IMR-90 (cell line): ENCODE measurements around the gene RADIL. TPM values are rescaled to one million over a fixed set of nuclear protein-coding genes. Genes with fewer than 3 reads are reported as not detected.

Source experiments
- ATAC-seq: fragments of 200-7000 bp; cut with Tn5 transposase; 2 replicates; pipeline ENCODE4 v1.9.1; 2020; ENCODE audit warnings: low read depth, mild to moderate bottlenecking, moderate library complexity
- BruUV-seq: library from RNA; stranded (reverse); fragments of 400-500 nt; replicated peaks from 2 replicates; lab custom pipeline; 2021; lab: Mats Ljungman, UMichigan
- CTCF ChIA-PET: fragments of 300-600 bp; formaldehyde crosslinking; extraction: SDS; loops from one replicate; lab custom pipeline; 2021; ENCODE audit warnings: antibody characterized with exemption; lab: Yijun Ruan, JAX
- POLR2A ChIA-PET: fragments of 300-600 bp; sonication (Branson Sonifier 250); formaldehyde crosslinking; loops from one replicate; lab custom pipeline; 2022; ENCODE audit warnings: antibody characterized with exemption; ENCODE audit not compliant: unreplicated experiment; lab: Charles Lee
- DNase-seq: peaks from one replicate; pipeline ENCODE4 v3.0.0; 2013
- H2AFZ ChIP-seq: replicated peaks from 2 replicates; pipeline ENCODE3; 2013; ENCODE audit warnings: low read length, mild to moderate bottlenecking; ENCODE audit not compliant: poor library complexity
- H2AK5ac ChIP-seq: 2 replicates; pipeline ENCODE4 v1.6.1; 2013; ENCODE audit warnings: low read depth, low read length, inconsistent platforms
- H2AK9ac ChIP-seq: replicated peaks from 2 replicates; pipeline ENCODE3; 2013; ENCODE audit warnings: mild to moderate bottlenecking, low read depth, low read length, moderate library complexity; ENCODE audit not compliant: poor library complexity
- H2BK120ac ChIP-seq: 2 replicates; pipeline ENCODE4 v1.6.1; 2013; ENCODE audit warnings: low read depth, low read length, inconsistent platforms
- H2BK15ac ChIP-seq: 3 replicates; pipeline ENCODE4 v1.6.1; 2013; ENCODE audit warnings: low read depth, low read length, inconsistent platforms
- H2BK20ac ChIP-seq: 2 replicates; pipeline ENCODE4 v1.6.1; 2013; ENCODE audit warnings: low read depth, mild to moderate bottlenecking, inconsistent platforms, low read length, moderate library complexity
- H2BK5ac ChIP-seq: 2 replicates; pipeline ENCODE4 v1.6.1; 2013; ENCODE audit warnings: mild to moderate bottlenecking, low read depth, low read length, inconsistent platforms; ENCODE audit not compliant: poor library complexity, severe bottlenecking
- H3K14ac ChIP-seq: replicated peaks from 2 replicates; pipeline ENCODE4 v1.6.1; 2013; ENCODE audit warnings: low read depth, low read length, inconsistent platforms
- H3K18ac ChIP-seq: 2 replicates; pipeline ENCODE4 v1.6.1; 2013; ENCODE audit warnings: low read depth, low read length, control low read depth
- H3K23ac ChIP-seq: 2 replicates; pipeline ENCODE4 v1.6.1; 2013; ENCODE audit warnings: low read depth, low read length, inconsistent platforms
- H3K27ac ChIP-seq: 2 replicates; pipeline ENCODE4 v1.5.1; 2013; ENCODE audit warnings: mild to moderate bottlenecking, control low read depth, low read length; ENCODE audit not compliant: insufficient read depth
- H3K27me3 ChIP-seq: 2 replicates; pipeline ENCODE4 v1.6.1; 2013; ENCODE audit warnings: low read length; ENCODE audit not compliant: control insufficient read depth, insufficient read depth
- H3K36me3 ChIP-seq: 2 replicates; pipeline ENCODE4 v1.6.1; 2013; ENCODE audit warnings: low read length, mixed read lengths; ENCODE audit not compliant: control insufficient read depth, insufficient read depth
- H3K4ac ChIP-seq: 2 replicates; pipeline ENCODE4 v1.6.1; 2013; ENCODE audit warnings: low read depth, low read length, inconsistent platforms
- H3K4me1 ChIP-seq: 2 replicates; pipeline ENCODE4 v1.6.1; 2013; ENCODE audit warnings: low read length, mixed read lengths; ENCODE audit not compliant: control insufficient read depth, insufficient read depth
- H3K4me2 ChIP-seq: 2 replicates; pipeline ENCODE4 v1.6.1; 2013; ENCODE audit warnings: low read depth, mild to moderate bottlenecking, control low read depth, low read length, moderate library complexity
- H3K4me3 ChIP-seq: 2 replicates; pipeline ENCODE4 v1.5.1; 2013; ENCODE audit warnings: low read depth, mild to moderate bottlenecking, control low read depth, low read length, moderate library complexity; ENCODE audit not compliant: insufficient read depth
- H3K56ac ChIP-seq: 2 replicates; pipeline ENCODE4 v1.6.1; 2013; ENCODE audit warnings: low read length, inconsistent platforms; ENCODE audit not compliant: insufficient read depth; ENCODE audit errors: extremely low read depth
- H3K79me1 ChIP-seq, 2 experiments: 2 replicates each; pipeline ENCODE4 v1.6.1; 2013; ENCODE audit warnings: low read length in 2 of 2, inconsistent platforms in 1 of 2, low read depth in 1 of 2
- H3K9ac ChIP-seq: 2 replicates; pipeline ENCODE4 v1.6.1; 2013; ENCODE audit warnings: low read depth, low read length, control low read depth
- H3K9me1 ChIP-seq: 2 replicates; pipeline ENCODE4 v1.6.1; 2013; ENCODE audit warnings: low read length, inconsistent platforms; ENCODE audit not compliant: insufficient read depth
- H3K9me3 ChIP-seq: 2 replicates; pipeline ENCODE4 v1.6.1; 2013; ENCODE audit warnings: low read length; ENCODE audit not compliant: control insufficient read depth, insufficient read depth
- H4K20me1 ChIP-seq: 2 replicates; pipeline ENCODE4 v1.6.1; 2013; ENCODE audit warnings: low read length, inconsistent platforms; ENCODE audit not compliant: insufficient read depth
- H4K5ac ChIP-seq: 2 replicates; pipeline ENCODE4 v1.6.1; 2013; ENCODE audit warnings: mild to moderate bottlenecking, low read depth, low read length, control low read depth
- H4K8ac ChIP-seq, 2 experiments: 2 replicates each; pipeline ENCODE4 v1.6.1; 2013; ENCODE audit warnings: low read depth in 2 of 2, low read length in 2 of 2, control low read depth in 1 of 2, inconsistent platforms in 1 of 2
- H4K91ac ChIP-seq: 2 replicates; pipeline ENCODE4 v1.6.1; 2013; ENCODE audit warnings: low read depth, low read length, inconsistent platforms; ENCODE audit not compliant: insufficient read depth
- BHLHE40 ChIP-seq: fragments of 150-350 bp; IDR thresholded peaks from 2 replicates; pipeline ENCODE4 v1.6.1; 2016; ENCODE audit warnings: mild to moderate bottlenecking, low read depth, low read length
- CEBPB ChIP-seq: IDR thresholded peaks from 2 replicates; pipeline ENCODE4 v1.6.1; 2012; ENCODE audit warnings: low read depth, low read length, improper control_type of control experiment
- CHD1 ChIP-seq: IDR thresholded peaks from 2 replicates; pipeline ENCODE4 v1.6.1; 2012; ENCODE audit warnings: low read depth, low read length, improper control_type of control experiment
- ELK1 ChIP-seq: fragments of 150-350 bp; IDR thresholded peaks from 2 replicates; pipeline ENCODE4 v1.6.1; 2016; ENCODE audit warnings: low read depth, mild to moderate bottlenecking, low read length, moderate library complexity, borderline replicate concordance
- MAFK ChIP-seq: IDR thresholded peaks from 2 replicates; pipeline ENCODE4 v1.6.1; 2012; ENCODE audit warnings: low read depth, low read length, improper control_type of control experiment
- MAZ ChIP-seq: IDR thresholded peaks from 2 replicates; pipeline ENCODE4 v1.6.1; 2012; ENCODE audit warnings: low read depth, mild to moderate bottlenecking, low read length, improper control_type of control experiment, moderate library complexity, borderline replicate concordance
- MXI1 ChIP-seq: IDR thresholded peaks from 2 replicates; pipeline ENCODE4 v1.6.1; 2012; ENCODE audit warnings: low read depth, mild to moderate bottlenecking, low read length, moderate library complexity, borderline replicate concordance
- NFE2L2 ChIP-seq: fragments of 150-350 bp; IDR thresholded peaks from 2 replicates; pipeline ENCODE4 v1.6.1; 2016; ENCODE audit warnings: low read depth, mild to moderate bottlenecking, low read length
- POLR2A ChIP-seq: IDR thresholded peaks from 2 replicates; pipeline ENCODE4 v1.6.1; 2012; ENCODE audit warnings: mild to moderate bottlenecking, low read depth, low read length
- RCOR1 ChIP-seq: IDR thresholded peaks from 2 replicates; pipeline ENCODE4 v1.6.1; 2012; ENCODE audit warnings: mild to moderate bottlenecking, low read length, improper control_type of control experiment; ENCODE audit not compliant: insufficient replicate concordance
- RFX5 ChIP-seq: IDR thresholded peaks from 2 replicates; pipeline ENCODE4 v1.8.0; 2012; ENCODE audit warnings: low read depth, mild to moderate bottlenecking, low read length, moderate library complexity
- SMC3 ChIP-seq: fragments of 150-350 bp; IDR thresholded peaks from 2 replicates; pipeline ENCODE4 v1.6.1; 2016; ENCODE audit warnings: low read depth, mild to moderate bottlenecking, antibody characterized with exemption, low read length, moderate library complexity
- USF2 ChIP-seq: fragments of 150-350 bp; IDR thresholded peaks from 2 replicates; pipeline ENCODE4 v1.6.1; 2017; ENCODE audit warnings: mild to moderate bottlenecking, antibody characterized with exemption, low read length, low read depth
- dilution Hi-C: fragments of 300-500 bp; cut with HindIII; formaldehyde crosslinking; loops from one replicate; pipeline ENCODE4 v1.14.3; 2018; ENCODE audit warnings: low sequenced_read_pairs; ENCODE audit not compliant: unreplicated experiment
- in situ Hi-C: fragments of 300-500 bp; cut with MboI; formaldehyde crosslinking; loops from 3 replicates; pipeline ENCODE4 v1.14.3; 2019; ENCODE audit warnings: low sequenced_read_pairs, inconsistent platforms, mixed read lengths
- intact Hi-C: fragments of 100-400 bp; cut with micrococcal nuclease; formaldehyde crosslinking; loops from 2 replicates; pipeline ENCODE4 v1.10.0; 2022
- polyA plus RNA-seq, 3 experiments: library from polyadenylated mRNA; depleted of rRNA; stranded (reverse); fragments of >200 nt; gene quantifications; 2 replicates each; pipeline ENCODE4 v1.2.3, GENCODE V29; 2012; ENCODE audit warnings: low replicate concordance in 1 of 3
- total RNA-seq: library from RNA; depleted of rRNA; stranded (reverse); fragments of >200 nt; gene quantifications from 2 replicates; pipeline ENCODE4 v1.2.3, GENCODE V29; 2012

The RADIL gene
- total and polyA plus RNA-seq, 2 of the 4 experiments (the other 2 are of a cell fraction) = 0.18 to 0.48 TPM

GRCh38 chr7:4904346-4904745, 20.8 kb upstream of the RADIL start:
- intact Hi-C loops = no loop called here
- H3K4ac ChIP-seq = no peak overlapping the region
- H3K4me2 ChIP-seq = no peak overlapping the region
- no peak overlapping the region for H3K14ac ChIP-seq
- POLR2A ChIA-PET = no interaction called here
- dilution Hi-C loops = no loop called here
- CTCF ChIA-PET = no interaction called here
- H2BK15ac ChIP-seq = no peak overlapping the region
- no TSS peak for BruUV-seq
- no peaks in the 10 kb centered on the region for H3K4me1 ChIP-seq
- no peak overlapping the region for H2BK20ac ChIP-seq
- no peak overlapping the region for H4K8ac ChIP-seq
- H3K56ac ChIP-seq = no peak overlapping the region
- no peak overlapping the region for H2AK5ac ChIP-seq
- no peak overlapping the region for H2AFZ ChIP-seq
- H2AK9ac ChIP-seq = no peak overlapping the region
- H3K36me3 ChIP-seq = no peaks in the 10 kb centered on the region
- H2BK120ac ChIP-seq = no peak overlapping the region
- no peak overlapping the region for H3K18ac ChIP-seq
- no peak overlapping the region for H4K91ac ChIP-seq
- no peak for TF ChIP-seq RCOR1
- no peak for TF ChIP-seq SMC3
- TF ChIP-seq ELK1 = no peak
- TF ChIP-seq BHLHE40 = no peak
- no peak for TF ChIP-seq CEBPB
- TF ChIP-seq NFE2L2 = no peak
- TF ChIP-seq MAFK = no peak
- no peak for TF ChIP-seq MXI1
- TF ChIP-seq RFX5 = no peak
- no peak for TF ChIP-seq POLR2A
- no peak for TF ChIP-seq MAZ
- no peak for TF ChIP-seq USF2
- no peak for TF ChIP-seq CHD1
- H4K20me1 ChIP-seq = no peaks in the 10 kb centered on the region
- H3K9ac ChIP-seq = no peak overlapping the region
- no peaks in the 10 kb centered on the region for H3K79me1 ChIP-seq
- ATAC-seq (no peak), DNase-seq (no peak)
- H4K5ac ChIP-seq = no peak overlapping the region
- in situ Hi-C loops = no loop called here
- no peak overlapping the region for H3K27ac ChIP-seq
- no peaks in the 10 kb centered on the region for H3K9me1 ChIP-seq
- no peak overlapping the region for H3K23ac ChIP-seq
- H2BK5ac ChIP-seq = no peak overlapping the region
- no peaks in the 10 kb centered on the region; the same call in 1 of the 2 replicates for H3K27me3 ChIP-seq
- no peak overlapping the region for H3K4me3 ChIP-seq
- no peaks in the 10 kb centered on the region; the same call in 1 of the 2 replicates for H3K9me3 ChIP-seq
